ENCODE measurements around the gene FGF23.

Gene FGF23

GRCh38 chr12:4386801-4387200, 7.3 kb upstream of the FGF23 start:
- no peaks in the 10 kb centered on the region for H4K20me1 ChIP-seq (ENCODE audit: low read depth, low read length)
- H3K36me3 ChIP-seq (ENCODE audit: low read length): no peaks in the 10 kb centered on the region
- H3F3A ChIP-seq (ENCODE audit: insufficient read depth): no peaks in the 10 kb centered on the region
- no peaks in the 10 kb centered on the region for H3K9me3 ChIP-seq (ENCODE audit: insufficient read depth, low read length)
- no peaks in the 10 kb centered on the region for H3K27me3 ChIP-seq (ENCODE audit: low read length)
- H3K9me2 ChIP-seq (replicated peaks; ENCODE audit: insufficient read depth, low read length): no peaks in the 10 kb centered on the region
- no peak overlapping the region for H2AFZ ChIP-seq (ENCODE audit: low read depth, low read length, severe bottlenecking)
- no peak overlapping the region for H3K27ac ChIP-seq (ENCODE audit: low read depth, low read length)
- H3K4me3 ChIP-seq (ENCODE audit: insufficient read depth, low read length, poor library complexity, severe bottlenecking): no peak overlapping the region
- no peaks in the 10 kb centered on the region for H3K79me2 ChIP-seq (ENCODE audit: insufficient read depth, low read length)
- no peak overlapping the region for H3K4me2 ChIP-seq (ENCODE audit: low read depth, low read length, poor library complexity, severe bottlenecking)
- TF ChIP-seq CTCF (IDR thresholded peaks at IDR 0.05; ENCODE audit: insufficient read depth, low read length, poor library complexity, severe bottlenecking) (no peak), EZH2phosphoT487 (conservative IDR thresholded peaks at IDR 0.05; ENCODE audit: low read length) (no peak)
- no peak overlapping the region for H3K9ac ChIP-seq (ENCODE audit: low read length)

GRCh38 chr12:4383304-4383865, 3.9 kb upstream of the FGF23 start:
- H4K20me1 ChIP-seq (ENCODE audit: low read depth, low read length): no peaks in the 10 kb centered on the region
- no peak overlapping the region for H3K4me2 ChIP-seq (ENCODE audit: low read depth, low read length, poor library complexity, severe bottlenecking)
- no peak overlapping the region for H2AFZ ChIP-seq (ENCODE audit: low read depth, low read length, severe bottlenecking)
- no peaks in the 10 kb centered on the region for H3K36me3 ChIP-seq (ENCODE audit: low read length)
- H3F3A ChIP-seq (ENCODE audit: insufficient read depth): no peaks in the 10 kb centered on the region
- no peak for TF ChIP-seq CTCF (IDR thresholded peaks at IDR 0.05; ENCODE audit: insufficient read depth, low read length, poor library complexity, severe bottlenecking)
- no peak for TF ChIP-seq EZH2phosphoT487 (conservative IDR thresholded peaks at IDR 0.05; ENCODE audit: low read length)
- no peaks in the 10 kb centered on the region for H3K79me2 ChIP-seq (ENCODE audit: insufficient read depth, low read length)
- H3K27me3 ChIP-seq (ENCODE audit: low read length): no peaks in the 10 kb centered on the region
- no peaks in the 10 kb centered on the region for H3K9me3 ChIP-seq (ENCODE audit: insufficient read depth, low read length)
- H3K27ac ChIP-seq (ENCODE audit: low read depth, low read length): no peak overlapping the region
- H3K9me2 ChIP-seq (replicated peaks; ENCODE audit: insufficient read depth, low read length): no peaks in the 10 kb centered on the region
- H3K4me3 ChIP-seq (ENCODE audit: insufficient read depth, low read length, poor library complexity, severe bottlenecking): no peak overlapping the region
- H3K9ac ChIP-seq (ENCODE audit: low read length): no peak overlapping the region

- H3K4me3 ChIP-seq (ENCODE audit: insufficient read depth, low read length, poor library complexity, severe bottlenecking): no peak overlapping the region
- no peaks in the 10 kb centered on the region for H3K9me2 ChIP-seq (replicated peaks; ENCODE audit: insufficient read depth, low read length)
- H3K9me3 ChIP-seq (ENCODE audit: insufficient read depth, low read length): no peaks in the 10 kb centered on the region
- no peaks in the 10 kb centered on the region for H3K36me3 ChIP-seq (ENCODE audit: low read length)
- H3K27me3 ChIP-seq (ENCODE audit: low read length): no peaks in the 10 kb centered on the region
- no peaks in the 10 kb centered on the region for H4K20me1 ChIP-seq (ENCODE audit: low read depth, low read length)
- no peaks in the 10 kb centered on the region for H3F3A ChIP-seq (ENCODE audit: insufficient read depth)
- H3K9ac ChIP-seq (ENCODE audit: low read length): no peak overlapping the region
- no peak for TF ChIP-seq CTCF (IDR thresholded peaks at IDR 0.05; ENCODE audit: insufficient read depth, low read length, poor library complexity, severe bottlenecking)
- no peak for TF ChIP-seq EZH2phosphoT487 (conservative IDR thresholded peaks at IDR 0.05; ENCODE audit: low read length)
- H3K4me2 ChIP-seq (ENCODE audit: low read depth, low read length, poor library complexity, severe bottlenecking): no peak overlapping the region
- no peaks in the 10 kb centered on the region for H3K79me2 ChIP-seq (ENCODE audit: insufficient read depth, low read length)
- no peak overlapping the region for H3K27ac ChIP-seq (ENCODE audit: low read depth, low read length)
- H2AFZ ChIP-seq (ENCODE audit: low read depth, low read length, severe bottlenecking): no peak overlapping the region
These were observed 820 bp upstream of the FGF23 start for GRCh38 chr12:4380332-4380731.

All from SU-DHL-6 (cell line).